Chondrocyte (in vitro differentiated cells): ENCODE data around the gene PGLYRP2. TPM values are rescaled to one million over a fixed set of nuclear protein-coding genes. Genes with fewer than 3 reads are reported as not detected.
A peak's percentile ranks its signal among the peaks of the same experiment; 100 is the strongest.

ENCODE experiments used
- DNase-seq: peaks from one replicate; pipeline ENCODE4 v3.0.0; 2021; ENCODE audit warnings: mixed read lengths, low spot score
- H3K27ac Mint-ChIP-seq: one replicate; pipeline ENCODE4 v1.8.0; 2021; ENCODE audit warnings: mild to moderate bottlenecking, moderate library complexity, mixed read lengths; ENCODE audit not compliant: unreplicated experiment
- H3K27me3 Mint-ChIP-seq: 2 replicates; pipeline ENCODE4 v1.8.0; 2021; ENCODE audit warnings: low read depth, mixed read lengths
- H3K36me3 Mint-ChIP-seq: 2 replicates; pipeline ENCODE4 v1.8.0; 2021; ENCODE audit warnings: low read depth, mixed read lengths
- H3K4me1 Mint-ChIP-seq: 2 replicates; pipeline ENCODE4 v1.8.0; 2021; ENCODE audit warnings: low read depth, mild to moderate bottlenecking, mixed read lengths
- H3K4me3 Mint-ChIP-seq: one replicate; pipeline ENCODE4 v1.8.0; 2021; ENCODE audit warnings: mild to moderate bottlenecking, moderate library complexity, mixed read lengths; ENCODE audit not compliant: unreplicated experiment
- H3K9me3 Mint-ChIP-seq: 2 replicates; pipeline ENCODE4 v1.8.0; 2021; ENCODE audit warnings: low read depth, mixed read lengths
- total RNA-seq: library from RNA; stranded (reverse); gene quantifications from 3 replicates; pipeline ENCODE4 v1.2.1, GENCODE V29; 2021
- TF ChIP-seq, protein P1 (sequence below): fragments of 200-600 bp; sonication (generic); IDR thresholded peaks from 2 replicates; pipeline ENCODE4 v1.5.0; 2021; ENCODE audit warnings: antibody characterized with exemption, mild to moderate bottlenecking, moderate library complexity

Gene PGLYRP2
- total RNA-seq, 1 donor from 2014 or later = not detected

- no peaks in the 10 kb centered on the region for H3K36me3 Mint-ChIP-seq
- DNase-seq = no peak
- TF ChIP-seq, protein P1, sequence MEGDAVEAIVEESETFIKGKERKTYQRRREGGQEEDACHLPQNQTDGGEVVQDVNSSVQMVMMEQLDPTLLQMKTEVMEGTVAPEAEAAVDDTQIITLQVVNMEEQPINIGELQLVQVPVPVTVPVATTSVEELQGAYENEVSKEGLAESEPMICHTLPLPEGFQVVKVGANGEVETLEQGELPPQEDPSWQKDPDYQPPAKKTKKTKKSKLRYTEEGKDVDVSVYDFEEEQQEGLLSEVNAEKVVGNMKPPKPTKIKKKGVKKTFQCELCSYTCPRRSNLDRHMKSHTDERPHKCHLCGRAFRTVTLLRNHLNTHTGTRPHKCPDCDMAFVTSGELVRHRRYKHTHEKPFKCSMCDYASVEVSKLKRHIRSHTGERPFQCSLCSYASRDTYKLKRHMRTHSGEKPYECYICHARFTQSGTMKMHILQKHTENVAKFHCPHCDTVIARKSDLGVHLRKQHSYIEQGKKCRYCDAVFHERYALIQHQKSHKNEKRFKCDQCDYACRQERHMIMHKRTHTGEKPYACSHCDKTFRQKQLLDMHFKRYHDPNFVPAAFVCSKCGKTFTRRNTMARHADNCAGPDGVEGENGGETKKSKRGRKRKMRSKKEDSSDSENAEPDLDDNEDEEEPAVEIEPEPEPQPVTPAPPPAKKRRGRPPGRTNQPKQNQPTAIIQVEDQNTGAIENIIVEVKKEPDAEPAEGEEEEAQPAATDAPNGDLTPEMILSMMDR = no peak
- peaks cover 5% of the 10 kb centered on the region for H3K4me1 Mint-ChIP-seq
- H3K9me3 Mint-ChIP-seq = no peaks in the 10 kb centered on the region
- no peak overlapping the region for H3K4me3 Mint-ChIP-seq
- no peak overlapping the region for H3K27ac Mint-ChIP-seq
- H3K27me3 Mint-ChIP-seq = no peaks in the 10 kb centered on the region
Measured at GRCh38 chr19:15443838-15444237, 35.5 kb downstream of the PGLYRP2 start.

GRCh38 chr19:15443325-15443724, 36.0 kb downstream of the PGLYRP2 start:
- TF ChIP-seq, protein P1 = no peak
- H3K4me3 Mint-ChIP-seq = no peak overlapping the region
- H3K4me1 Mint-ChIP-seq = peaks cover under 1% of the 10 kb centered on the region
- H3K27ac Mint-ChIP-seq = no peak overlapping the region
- H3K27me3 Mint-ChIP-seq = no peaks in the 10 kb centered on the region
- DNase-seq = no peak
- no peaks in the 10 kb centered on the region for H3K9me3 Mint-ChIP-seq
- no peaks in the 10 kb centered on the region for H3K36me3 Mint-ChIP-seq

- no peak overlapping the region for H3K27ac Mint-ChIP-seq
Measured at GRCh38 chr19:15442142-15442920, 37.0 kb downstream of the PGLYRP2 start.

DNA sequence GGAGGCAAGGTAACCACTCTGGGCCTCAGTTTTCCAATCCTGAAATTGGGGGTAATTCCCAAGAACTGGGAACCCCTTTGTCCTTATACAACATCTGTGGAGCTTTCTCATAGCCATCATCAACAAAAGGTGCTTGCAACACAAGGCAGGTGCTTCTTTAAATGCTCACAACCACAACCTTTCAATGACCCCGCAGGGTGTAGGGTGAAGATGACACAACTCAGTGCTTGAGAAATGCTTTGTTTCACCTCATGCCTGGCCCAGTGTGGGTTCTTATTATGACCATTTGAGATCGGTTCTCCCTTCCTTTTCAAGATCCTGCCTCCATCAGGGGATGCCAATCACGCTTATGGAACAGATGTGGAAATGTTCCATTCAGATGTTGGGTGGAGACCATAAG, 38.0 kb downstream of the PGLYRP2 start:
- no peaks in the 10 kb centered on the region for H3K27me3 Mint-ChIP-seq
- peaks cover 1% of the 10 kb centered on the region for H3K36me3 Mint-ChIP-seq
- no peak overlapping the region for H3K27ac Mint-ChIP-seq
- TF ChIP-seq, protein P1 = no peak
- H3K9me3 Mint-ChIP-seq = no peaks in the 10 kb centered on the region
- H3K4me3 Mint-ChIP-seq = no peak overlapping the region
- H3K4me1 Mint-ChIP-seq = no peaks in the 10 kb centered on the region
- DNase-seq = no peak

More at GRCh38 chr19:15442142-15442920, 37.0 kb downstream of the PGLYRP2 start:
- no peaks in the 10 kb centered on the region for H3K4me1 Mint-ChIP-seq
- H3K27me3 Mint-ChIP-seq = no peaks in the 10 kb centered on the region
- H3K36me3 Mint-ChIP-seq = no peaks in the 10 kb centered on the region
- no peak overlapping the region for H3K4me3 Mint-ChIP-seq
- peak; percentile 87 for DNase-seq
- TF ChIP-seq, protein P1 = no peak
- H3K9me3 Mint-ChIP-seq = no peaks in the 10 kb centered on the region

GRCh38 chr19:15439821-15440641, 39.3 kb downstream of the PGLYRP2 start:
- H3K36me3 Mint-ChIP-seq = peaks cover 2% of the 10 kb centered on the region
- H3K27me3 Mint-ChIP-seq = no peaks in the 10 kb centered on the region
- no peak for DNase-seq
- TF ChIP-seq, protein P1 = no peak
- H3K4me3 Mint-ChIP-seq = no peak overlapping the region
- H3K9me3 Mint-ChIP-seq = no peaks in the 10 kb centered on the region
- no peak overlapping the region for H3K27ac Mint-ChIP-seq
- H3K4me1 Mint-ChIP-seq = no peaks in the 10 kb centered on the region
